ENCODE measurements around the gene FGFR2.

The FGFR2 gene

GRCh38 chr10:121551210-121551885, 46.9 kb downstream of the FGFR2 start:
- no peak for DNase-seq

GRCh38 chr10:121544301-121544869, 53.9 kb downstream of the FGFR2 start:
- DNase-seq, result no peak

- no peak for DNase-seq
Observed at GRCh38 chr10:121543545-121543944, 54.7 kb downstream of the FGFR2 start.

- no peak for DNase-seq
Observed at GRCh38 chr10:121541450-121542120, 56.7 kb downstream of the FGFR2 start.

- no peak for DNase-seq
Observed at GRCh38 chr10:121540732-121541395, 57.4 kb downstream of the FGFR2 start.

GRCh38 chr10:121539786-121540185, 58.5 kb downstream of the FGFR2 start:
- no peak for DNase-seq

- no peak for DNase-seq
Observed at GRCh38 chr10:121536310-121536913, 61.8 kb downstream of the FGFR2 start.

- no peak for DNase-seq
Observed at GRCh38 chr10:121535381-121535780, 62.9 kb downstream of the FGFR2 start.

GRCh38 chr10:121532292-121532864, 65.9 kb downstream of the FGFR2 start:
- DNase-seq, result no peak

- no peak for DNase-seq
Observed at GRCh38 chr10:121531830-121532178, 66.4 kb downstream of the FGFR2 start.

- DNase-seq, result no peak
Observed at GRCh38 chr10:121531076-121531829, 67.0 kb downstream of the FGFR2 start.

GRCh38 chr10:121530481-121531075, 67.7 kb downstream of the FGFR2 start:
- no peak for DNase-seq

GRCh38 chr10:121527690-121528089, 70.6 kb downstream of the FGFR2 start:
- no peak for DNase-seq

- DNase-seq, result no peak
Observed at GRCh38 chr10:121526801-121527221, 71.4 kb downstream of the FGFR2 start.

- no peak for DNase-seq
Observed at GRCh38 chr10:121526135-121526790, 72.0 kb downstream of the FGFR2 start.

GRCh38 chr10:121525251-121526134, 72.8 kb downstream of the FGFR2 start:
- DNase-seq, result no peak

- no peak for DNase-seq
Observed at GRCh38 chr10:121524157-121524817, 74.0 kb downstream of the FGFR2 start.

GRCh38 chr10:121522831-121523230, 75.4 kb downstream of the FGFR2 start:
- no peak for DNase-seq

- DNase-seq, result no peak
Observed at GRCh38 chr10:121521794-121522556, 76.3 kb downstream of the FGFR2 start.

All from stimulated activated naive CD4-positive, alpha-beta T cell treated with Interleukin-2 at 50 U/mL for 16 hours (primary cell).